Testis (tissue), 2 donors: ENCODE results near the gene LRRK1.

ENCODE experiments used
- POLR2A ChIP-seq: fragments of 450-650 bp; IDR thresholded peaks from one replicate; pipeline ENCODE4 v1.6.1; 2017; ENCODE audit warnings: antibody characterized with exemption, mild to moderate bottlenecking, moderate library complexity
- TF ChIP-seq, protein P1 (sequence below), 3 experiments: fragments of 450-650 bp in 2 of 3; fragments of 200-600 bp in 1 of 3; sonication (generic) in 1 of 3; IDR thresholded peaks; one replicate each; pipeline ENCODE4 v1.5.1; 2016 to 2019; ENCODE audit warnings: antibody characterized with exemption in 3 of 3, mild to moderate bottlenecking in 2 of 3, moderate library complexity in 1 of 3

DNA sequence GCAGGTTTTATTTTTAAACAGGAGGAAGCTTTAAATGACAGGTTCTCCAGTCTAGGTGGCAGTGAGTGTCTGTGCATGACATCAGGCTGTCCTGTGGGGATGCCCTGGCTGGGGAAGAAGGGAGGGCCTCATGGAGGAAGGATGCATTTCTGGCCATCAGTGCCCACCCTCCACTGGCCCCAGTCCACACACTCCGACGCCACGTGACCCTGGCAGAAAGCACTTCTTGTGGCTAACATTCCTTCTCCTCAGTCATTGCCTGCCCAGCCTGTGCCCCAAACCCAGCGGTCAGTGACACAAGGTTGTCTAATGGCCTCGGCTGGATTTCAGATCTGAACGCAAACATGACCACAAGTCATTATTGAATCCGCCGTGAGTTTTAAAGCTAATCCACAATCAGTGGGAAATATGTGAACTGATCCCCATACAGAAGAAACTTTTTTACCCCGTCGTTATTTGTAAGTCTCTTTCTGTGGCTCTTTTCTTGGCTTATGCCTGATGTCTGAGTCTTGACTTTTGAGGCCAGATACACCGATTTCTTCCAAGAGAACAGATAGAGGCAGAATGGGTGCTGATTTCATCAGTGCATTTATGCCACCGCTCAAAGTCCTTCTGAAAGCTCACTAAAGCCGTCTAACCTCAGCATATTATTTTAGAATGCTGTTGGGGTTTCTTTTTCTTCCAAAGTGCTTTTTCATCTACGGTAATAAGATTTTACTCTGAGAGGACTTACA lies 17.3 kb upstream of the LRRK1 start:
- TF ChIP-seq, protein P1, sequence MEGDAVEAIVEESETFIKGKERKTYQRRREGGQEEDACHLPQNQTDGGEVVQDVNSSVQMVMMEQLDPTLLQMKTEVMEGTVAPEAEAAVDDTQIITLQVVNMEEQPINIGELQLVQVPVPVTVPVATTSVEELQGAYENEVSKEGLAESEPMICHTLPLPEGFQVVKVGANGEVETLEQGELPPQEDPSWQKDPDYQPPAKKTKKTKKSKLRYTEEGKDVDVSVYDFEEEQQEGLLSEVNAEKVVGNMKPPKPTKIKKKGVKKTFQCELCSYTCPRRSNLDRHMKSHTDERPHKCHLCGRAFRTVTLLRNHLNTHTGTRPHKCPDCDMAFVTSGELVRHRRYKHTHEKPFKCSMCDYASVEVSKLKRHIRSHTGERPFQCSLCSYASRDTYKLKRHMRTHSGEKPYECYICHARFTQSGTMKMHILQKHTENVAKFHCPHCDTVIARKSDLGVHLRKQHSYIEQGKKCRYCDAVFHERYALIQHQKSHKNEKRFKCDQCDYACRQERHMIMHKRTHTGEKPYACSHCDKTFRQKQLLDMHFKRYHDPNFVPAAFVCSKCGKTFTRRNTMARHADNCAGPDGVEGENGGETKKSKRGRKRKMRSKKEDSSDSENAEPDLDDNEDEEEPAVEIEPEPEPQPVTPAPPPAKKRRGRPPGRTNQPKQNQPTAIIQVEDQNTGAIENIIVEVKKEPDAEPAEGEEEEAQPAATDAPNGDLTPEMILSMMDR (IDR thresholded peaks at IDR 0.05): no peak
- TF ChIP-seq POLR2A: no peak
